KOPT-K1 (cell line): ENCODE measurements around the gene MRGPRX2.

ENCODE experiments used
- H3K27ac ChIP-seq: fragments of 200-600 bp; sonication (generic); 2 replicates; pipeline ENCODE4 v1.5.1; 2016; ENCODE audit warnings: antibody characterized with exemption, mild to moderate bottlenecking, low read depth, low read length; ENCODE audit not compliant: poor library complexity, severe bottlenecking
- H3K36me3 ChIP-seq: fragments of 200-600 bp; sonication (generic); 2 replicates; pipeline ENCODE4 v1.5.1; 2017; ENCODE audit warnings: antibody characterized with exemption, mild to moderate bottlenecking, low read length, moderate library complexity; ENCODE audit not compliant: insufficient read depth
- H3K9me3 ChIP-seq: fragments of 200-600 bp; sonication (generic); 2 replicates; pipeline ENCODE4 v1.5.1; 2017; ENCODE audit warnings: antibody characterized with exemption, low read length, mild to moderate bottlenecking; ENCODE audit not compliant: insufficient read depth, poor library complexity, severe bottlenecking

The MRGPRX2 gene

DNA sequence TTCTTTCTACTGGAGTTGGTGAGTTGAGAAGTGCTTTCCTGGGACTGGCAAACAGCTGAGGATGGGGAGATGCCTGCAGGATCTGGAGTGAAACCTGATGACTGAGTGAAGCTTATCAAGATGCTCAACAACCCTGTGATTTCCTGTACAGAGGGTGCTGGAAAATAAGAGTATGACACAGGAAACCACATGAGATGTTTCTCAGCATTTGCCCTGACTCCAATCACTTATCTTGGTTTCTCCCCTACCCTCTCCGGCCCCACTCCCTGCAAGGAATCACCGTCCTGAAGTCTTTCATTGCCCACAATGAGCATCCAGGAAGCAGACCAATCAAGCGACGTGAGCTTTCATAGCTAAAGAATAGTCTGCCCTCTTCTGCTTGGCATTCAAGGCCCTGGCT lies at the start of gene MRGPRX2:
TSS of gene MRGPRX2 (minus strand) at position 89 of the 400 bp plus-strand sequence. CDS start 4,315 bp downstream, outside the sequence.
- Histone ChIP-seq H3K27ac (no peak within 1 kb of the TSS), H3K9me3 (no peaks in the 10 kb centered on the region), H3K36me3 (no peaks in the 10 kb centered on the region)

DNA sequence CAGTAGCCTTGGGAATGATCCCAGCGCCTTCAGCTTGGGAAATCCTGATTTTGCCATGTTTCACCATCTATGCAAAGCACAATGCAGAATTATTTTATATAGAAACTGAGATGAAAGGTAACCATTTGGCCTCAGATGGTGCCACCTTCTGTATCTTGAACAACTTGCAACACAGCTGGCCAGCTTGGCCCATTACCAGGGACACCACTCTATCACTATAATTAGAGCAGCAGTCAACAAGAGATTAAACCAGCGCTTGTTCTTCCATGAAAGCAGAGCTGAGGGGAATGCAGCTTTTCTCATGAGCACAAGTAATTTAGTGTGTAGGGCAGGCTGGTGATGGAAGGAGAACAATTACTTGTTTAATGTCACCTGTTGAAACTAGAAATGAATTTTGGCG lies 49.8 kb upstream of the MRGPRX2 start:
- H3K36me3 ChIP-seq: no peaks in the 10 kb centered on the region
- no peak overlapping the region for H3K27ac ChIP-seq
- H3K9me3 ChIP-seq: no peaks in the 10 kb centered on the region

DNA sequence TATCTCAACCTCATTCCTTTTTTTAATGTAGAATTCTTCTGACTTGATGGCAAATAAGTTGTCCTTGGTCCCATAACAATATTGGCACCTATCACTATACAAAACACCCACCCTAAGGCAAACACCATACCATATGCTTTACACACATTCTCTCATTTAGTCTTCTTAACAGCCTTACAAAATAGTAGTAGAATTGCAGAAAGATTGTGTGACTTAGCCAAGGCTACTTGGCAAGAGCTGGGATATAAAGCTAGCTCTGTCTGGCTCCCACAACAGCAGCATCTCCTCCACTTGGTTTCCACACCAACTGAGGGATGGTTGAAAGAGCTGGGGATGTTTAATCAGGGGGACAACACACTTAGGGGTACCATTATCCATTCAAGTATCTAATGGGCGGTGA lies 46.6 kb upstream of the MRGPRX2 start:
- Histone ChIP-seq H3K27ac (no peak overlapping the region), H3K36me3 (no peaks in the 10 kb centered on the region), H3K9me3 (no peaks in the 10 kb centered on the region)

DNA sequence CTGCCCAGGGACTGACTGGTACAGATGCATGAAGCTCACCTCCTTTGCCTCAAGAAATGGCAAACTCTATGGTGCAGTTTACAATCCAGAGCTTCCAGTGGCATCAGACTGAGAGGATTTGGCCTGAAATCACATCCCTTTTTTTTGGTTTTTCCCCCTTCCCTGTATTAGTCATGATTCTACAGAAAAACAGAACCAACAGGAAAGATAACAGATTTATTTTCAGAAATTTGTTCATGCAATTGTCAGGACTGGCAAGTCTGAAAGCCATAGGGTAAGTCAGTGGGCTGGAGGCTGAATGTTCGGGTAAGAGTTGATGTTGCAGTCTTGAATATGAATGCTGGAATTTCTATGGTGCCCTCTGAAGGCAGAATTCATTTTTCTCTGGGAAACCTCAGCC lies 44.5 kb upstream of the MRGPRX2 start:
- Histone ChIP-seq H3K27ac (no peak overlapping the region), H3K9me3 (peaks cover 10% of the 10 kb centered on the region), H3K36me3 (no peaks in the 10 kb centered on the region)

DNA sequence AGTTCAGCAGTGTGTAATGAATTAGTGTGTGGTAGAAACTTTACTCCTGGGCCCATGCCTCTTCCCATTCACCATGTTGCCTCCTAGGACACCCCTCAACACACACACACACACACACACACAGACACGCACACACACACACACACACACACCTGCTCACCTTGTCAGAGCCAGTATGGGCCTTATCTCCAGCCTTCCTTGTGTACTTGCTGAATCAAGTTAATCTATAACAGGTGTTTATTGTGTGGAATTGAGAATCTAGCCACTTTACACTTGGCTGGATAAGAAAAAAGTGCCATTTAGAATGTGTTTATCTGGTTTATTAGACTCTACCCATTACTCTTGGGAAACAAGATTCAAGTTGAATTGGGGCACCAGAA lies 42.0 kb upstream of the MRGPRX2 start:
- Histone ChIP-seq H3K36me3 (no peaks in the 10 kb centered on the region), H3K27ac (no peak overlapping the region), H3K9me3 (peaks cover 10% of the 10 kb centered on the region)

DNA sequence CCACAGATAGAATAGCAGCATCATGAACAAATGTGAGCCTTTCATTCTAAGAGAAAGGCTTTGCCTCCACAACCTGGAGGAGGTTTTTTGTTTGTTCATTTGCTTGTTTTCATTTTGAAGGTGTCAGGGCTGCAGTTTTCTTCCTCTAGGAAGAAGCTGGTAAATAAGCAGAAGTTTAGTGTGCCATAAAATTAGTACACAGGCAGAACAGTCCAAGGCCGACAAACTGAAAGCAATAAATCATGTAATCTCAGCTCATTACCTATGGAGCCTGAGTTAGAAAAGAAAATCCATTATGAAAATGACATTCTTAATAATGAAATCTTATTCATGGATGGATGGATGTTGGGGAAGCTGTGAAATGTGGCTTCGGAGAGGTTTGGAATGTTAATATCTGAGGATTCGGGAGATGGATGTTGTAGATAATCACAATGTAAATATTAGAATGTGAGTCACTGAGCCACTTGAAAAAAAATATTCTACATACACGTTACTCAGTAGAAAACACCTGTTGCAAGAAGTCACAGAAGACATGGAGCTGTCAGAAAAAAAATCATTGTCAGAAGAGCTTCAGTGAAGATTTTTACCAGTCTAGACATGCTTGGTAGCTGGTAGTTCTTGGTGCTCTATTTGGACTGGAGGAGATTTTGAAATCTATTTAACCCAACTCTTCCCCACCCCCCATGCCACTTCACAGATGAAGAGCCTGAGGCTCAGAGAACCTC lies 41.4 kb upstream of the MRGPRX2 start:
- H3K9me3 ChIP-seq: peaks cover 10% of the 10 kb centered on the region

DNA sequence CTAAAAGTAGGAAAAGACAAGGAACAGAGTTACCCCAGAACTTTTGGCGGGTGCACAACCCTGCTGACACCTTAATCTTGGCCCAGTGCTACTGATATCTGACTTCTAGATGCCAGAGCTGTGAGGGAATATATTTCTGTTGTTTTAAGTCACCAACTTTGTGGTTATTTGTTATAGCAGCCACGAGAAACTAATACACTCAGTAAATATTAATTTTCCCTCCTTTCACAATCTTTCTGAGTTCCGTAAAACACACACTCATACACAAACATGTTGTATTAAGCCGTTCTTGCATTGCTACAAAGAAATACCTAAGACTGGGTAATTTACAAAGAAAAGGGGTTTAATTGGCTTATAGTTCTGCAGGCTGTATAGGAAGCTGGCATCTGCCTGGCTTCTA lies 40.4 kb upstream of the MRGPRX2 start:
- Histone ChIP-seq H3K36me3 (no peaks in the 10 kb centered on the region), H3K9me3 (peaks cover 10% of the 10 kb centered on the region), H3K27ac (no peak overlapping the region)

More for the DNA sequence above, 41.4 kb upstream of the MRGPRX2 start:
- Histone ChIP-seq H3K36me3 (no peaks in the 10 kb centered on the region), H3K27ac (no peak overlapping the region)

DNA sequence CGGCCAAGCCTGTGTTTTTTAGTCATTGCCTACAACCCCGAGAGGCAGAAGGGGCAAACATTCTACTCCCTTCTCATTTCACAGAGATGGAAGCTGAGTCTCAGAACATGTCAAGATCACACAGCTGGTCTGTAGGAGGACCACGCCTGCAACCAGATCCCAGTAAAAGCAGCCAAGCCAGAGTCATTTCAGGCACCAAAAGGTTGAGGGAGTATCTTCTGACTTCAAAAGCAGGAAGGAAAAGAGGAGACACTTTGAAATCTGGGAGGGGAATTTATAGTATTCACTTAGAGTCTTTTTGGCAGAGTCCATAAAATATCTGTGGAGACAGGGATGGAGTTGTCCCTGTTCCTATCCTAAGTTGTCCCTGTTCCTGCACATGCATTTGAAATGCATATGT lies 38.6 kb upstream of the MRGPRX2 start:
- Histone ChIP-seq H3K27ac (no peak overlapping the region), H3K9me3 (peaks cover 10% of the 10 kb centered on the region), H3K36me3 (no peaks in the 10 kb centered on the region)

DNA sequence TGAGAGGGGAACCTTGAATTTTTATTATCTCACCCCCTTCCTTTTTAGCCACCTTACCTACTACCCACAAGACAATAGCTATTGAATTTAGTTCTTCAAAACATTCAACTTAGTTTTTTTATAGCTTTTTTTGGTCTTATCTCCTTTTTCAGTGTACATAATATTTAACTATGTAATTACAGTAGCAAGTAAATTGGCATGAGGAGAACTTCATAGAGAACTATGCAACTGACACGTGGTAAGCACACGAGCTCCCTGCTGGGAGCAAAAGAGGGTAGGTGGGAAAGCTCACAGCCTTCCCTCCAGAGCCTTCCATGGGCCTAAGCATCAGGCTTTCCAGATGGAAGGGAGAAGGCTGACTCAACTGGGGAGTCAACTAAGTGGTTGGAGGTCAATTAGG lies 34.3 kb upstream of the MRGPRX2 start:
- Histone ChIP-seq H3K36me3 (no peaks in the 10 kb centered on the region), H3K9me3 (no peaks in the 10 kb centered on the region), H3K27ac (no peak overlapping the region)

DNA sequence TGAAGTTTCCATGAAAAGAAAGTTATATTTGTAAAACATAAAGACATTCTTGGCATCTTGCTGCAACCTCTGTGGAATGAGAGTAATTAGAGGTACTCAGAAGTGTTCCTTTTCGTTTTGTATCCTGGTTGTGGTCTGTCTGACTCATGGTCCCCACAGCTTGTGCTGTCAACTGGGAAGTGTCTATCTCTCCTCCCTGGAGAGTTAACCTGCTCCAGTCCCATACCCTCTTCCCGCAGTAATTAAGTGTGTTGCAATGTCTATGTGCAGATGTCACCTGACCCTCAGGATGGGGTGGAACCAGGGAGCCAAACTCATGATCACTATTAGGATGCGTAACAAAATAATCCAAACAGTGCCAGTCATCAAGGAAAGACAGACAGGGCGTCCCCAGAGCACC lies 33.5 kb upstream of the MRGPRX2 start:
- Histone ChIP-seq H3K36me3 (no peaks in the 10 kb centered on the region), H3K27ac (no peak overlapping the region)

DNA sequence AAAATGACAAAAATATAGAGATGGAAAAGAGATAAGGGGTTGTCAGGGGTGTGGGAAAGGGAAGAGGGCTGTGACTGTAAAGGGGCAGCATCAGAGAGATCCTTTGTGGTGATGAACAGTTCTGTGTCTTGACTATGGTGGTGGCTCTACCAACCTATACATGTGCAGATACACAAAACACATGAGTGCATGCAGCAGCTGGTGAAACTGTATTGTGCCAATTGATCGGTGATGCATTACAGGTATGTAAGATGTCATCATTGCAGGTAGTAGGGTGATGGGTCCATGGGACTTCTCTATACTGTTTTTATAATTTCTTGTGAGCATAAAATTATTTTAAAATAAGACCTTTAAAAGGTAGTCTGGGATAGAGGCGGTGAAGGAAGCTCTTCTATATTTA lies 32.3 kb upstream of the MRGPRX2 start:
- no peaks in the 10 kb centered on the region for H3K36me3 ChIP-seq
- H3K9me3 ChIP-seq: no peaks in the 10 kb centered on the region
- no peak overlapping the region for H3K27ac ChIP-seq

More for the DNA sequence above, 33.5 kb upstream of the MRGPRX2 start:
- no peaks in the 10 kb centered on the region for H3K9me3 ChIP-seq

DNA sequence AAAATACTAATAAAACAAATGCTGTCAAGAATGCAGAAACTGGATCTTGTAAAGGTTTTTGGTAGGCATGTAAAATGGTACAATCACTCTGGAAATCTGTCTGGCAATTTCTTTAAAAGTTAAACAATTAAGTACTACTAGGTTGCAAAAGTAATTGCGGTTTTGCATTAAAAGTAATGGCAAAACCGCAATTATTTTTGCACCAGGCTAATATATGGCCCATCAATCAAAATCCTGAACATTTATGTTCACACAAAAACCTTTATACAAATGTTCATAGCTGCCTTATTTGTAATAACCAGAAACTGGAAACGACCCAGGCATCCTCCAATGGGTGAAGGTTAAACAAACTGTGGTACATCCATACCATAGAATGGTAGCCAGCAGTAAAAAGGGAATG lies 31.8 kb upstream of the MRGPRX2 start:
- no peaks in the 10 kb centered on the region for H3K9me3 ChIP-seq
- no peak overlapping the region for H3K27ac ChIP-seq
- H3K36me3 ChIP-seq: no peaks in the 10 kb centered on the region

DNA sequence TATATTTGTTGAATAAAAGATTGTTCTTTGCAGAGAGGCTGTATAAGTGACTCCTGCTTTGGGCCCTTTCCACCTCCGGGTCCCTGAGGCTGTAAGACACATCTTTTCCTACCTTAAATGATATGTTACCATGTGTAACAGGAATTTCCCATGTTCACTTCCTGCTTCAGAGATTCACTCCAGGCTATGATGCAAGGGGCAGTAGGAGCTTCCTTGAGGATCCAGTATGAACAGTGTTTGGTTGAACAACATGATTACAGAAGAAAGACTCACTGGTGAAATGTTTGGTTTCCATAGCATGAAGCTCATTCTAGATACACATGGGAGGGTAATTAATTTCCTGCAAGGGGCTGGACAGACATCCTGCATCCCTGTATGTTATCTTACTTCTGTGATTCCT lies 30.8 kb upstream of the MRGPRX2 start:
- Histone ChIP-seq H3K36me3 (no peaks in the 10 kb centered on the region), H3K27ac (no peak overlapping the region), H3K9me3 (no peaks in the 10 kb centered on the region)

DNA sequence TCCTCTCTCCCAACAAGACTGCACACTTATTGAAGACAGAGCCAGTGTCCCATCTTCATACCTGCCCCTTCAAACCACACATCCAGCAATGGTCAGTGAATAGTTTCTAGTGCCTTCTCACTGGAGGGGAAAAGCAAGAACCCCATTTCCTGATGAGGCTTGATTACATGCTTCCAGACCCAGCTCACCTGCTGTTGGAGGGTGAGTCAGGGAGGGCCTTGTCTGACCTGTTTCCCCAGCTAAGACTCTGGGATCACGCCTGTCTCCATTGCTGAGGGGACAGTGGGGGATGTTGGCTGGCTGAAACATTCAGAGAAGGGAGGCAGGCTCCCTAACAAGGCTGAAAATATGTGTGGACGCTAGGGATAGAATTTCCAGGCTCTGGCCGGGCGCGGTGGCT lies 28.9 kb upstream of the MRGPRX2 start:
- Histone ChIP-seq H3K27ac (no peak overlapping the region), H3K9me3 (no peaks in the 10 kb centered on the region), H3K36me3 (no peaks in the 10 kb centered on the region)

DNA sequence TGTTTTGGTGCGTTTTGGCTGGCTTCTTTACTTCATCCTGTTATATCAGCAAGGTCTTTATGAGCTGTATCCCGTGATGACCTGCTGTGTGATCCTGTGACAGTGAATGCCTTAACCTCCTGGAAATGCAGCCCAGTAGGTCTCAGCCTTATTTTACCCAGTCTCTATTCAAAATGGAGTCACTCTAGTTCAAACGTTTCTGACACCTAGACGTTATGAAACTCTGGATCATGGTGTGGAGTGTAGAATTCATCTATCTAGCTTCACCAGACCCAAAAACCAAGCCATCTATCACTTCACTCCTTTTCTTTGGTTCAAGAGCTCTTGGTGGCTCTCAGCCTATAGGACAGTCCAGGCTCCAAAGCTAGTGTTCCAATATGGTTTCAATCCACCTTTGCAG lies 28.3 kb upstream of the MRGPRX2 start:
- no peak overlapping the region for H3K27ac ChIP-seq
- H3K9me3 ChIP-seq: no peaks in the 10 kb centered on the region
- no peaks in the 10 kb centered on the region for H3K36me3 ChIP-seq

DNA sequence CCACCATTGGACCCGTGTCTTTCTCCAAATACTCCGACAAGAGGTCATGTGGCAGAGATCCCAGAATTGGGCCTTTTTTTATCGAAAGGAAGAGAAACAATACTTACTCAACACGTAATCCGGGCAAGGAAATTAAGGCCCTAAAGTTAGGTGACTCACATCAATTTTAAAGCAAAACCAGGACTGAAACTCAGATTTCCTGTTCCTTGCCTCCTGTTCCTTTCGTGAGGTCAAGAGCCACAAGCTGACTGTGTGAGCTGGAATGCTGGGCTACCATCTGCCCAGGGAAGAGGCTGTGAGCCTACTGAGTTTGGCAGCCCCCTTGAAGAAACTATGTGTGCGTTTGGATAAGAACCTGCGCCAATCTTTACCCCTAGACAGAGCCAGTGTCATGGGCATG lies 27.1 kb upstream of the MRGPRX2 start:
- Histone ChIP-seq H3K36me3 (no peaks in the 10 kb centered on the region), H3K9me3 (no peaks in the 10 kb centered on the region), H3K27ac (no peak overlapping the region)
